Panc1 (cell line): ENCODE measurements around the gene BCO1.

Experiments
- POLR2AphosphoS5 ChIP-seq: IDR thresholded peaks from 2 replicates; pipeline ENCODE4 v1.6.1; 2012; ENCODE audit warnings: mild to moderate bottlenecking, low read depth, low read length, moderate library complexity
- TF ChIP-seq, protein P1 (sequence below): fragments of 450-650 bp; IDR thresholded peaks from 2 replicates; pipeline ENCODE4 v1.5.1; 2017; ENCODE audit warnings: mild to moderate bottlenecking
- TF ChIP-seq, protein P2 (sequence below), 2 experiments: IDR thresholded peaks; 2 replicates each; pipeline ENCODE4 v1.6.1; 2011 to 2012; ENCODE audit warnings: low read depth in 2 of 2, control low read depth in 1 of 2, low read length in 1 of 2, mild to moderate bottlenecking in 1 of 2, moderate library complexity in 1 of 2; ENCODE audit not compliant: insufficient read depth in 1 of 2

GRCh38 chr16:81237942-81238295 lies 570 bp upstream of the BCO1 start:
- TF ChIP-seq, protein P1, sequence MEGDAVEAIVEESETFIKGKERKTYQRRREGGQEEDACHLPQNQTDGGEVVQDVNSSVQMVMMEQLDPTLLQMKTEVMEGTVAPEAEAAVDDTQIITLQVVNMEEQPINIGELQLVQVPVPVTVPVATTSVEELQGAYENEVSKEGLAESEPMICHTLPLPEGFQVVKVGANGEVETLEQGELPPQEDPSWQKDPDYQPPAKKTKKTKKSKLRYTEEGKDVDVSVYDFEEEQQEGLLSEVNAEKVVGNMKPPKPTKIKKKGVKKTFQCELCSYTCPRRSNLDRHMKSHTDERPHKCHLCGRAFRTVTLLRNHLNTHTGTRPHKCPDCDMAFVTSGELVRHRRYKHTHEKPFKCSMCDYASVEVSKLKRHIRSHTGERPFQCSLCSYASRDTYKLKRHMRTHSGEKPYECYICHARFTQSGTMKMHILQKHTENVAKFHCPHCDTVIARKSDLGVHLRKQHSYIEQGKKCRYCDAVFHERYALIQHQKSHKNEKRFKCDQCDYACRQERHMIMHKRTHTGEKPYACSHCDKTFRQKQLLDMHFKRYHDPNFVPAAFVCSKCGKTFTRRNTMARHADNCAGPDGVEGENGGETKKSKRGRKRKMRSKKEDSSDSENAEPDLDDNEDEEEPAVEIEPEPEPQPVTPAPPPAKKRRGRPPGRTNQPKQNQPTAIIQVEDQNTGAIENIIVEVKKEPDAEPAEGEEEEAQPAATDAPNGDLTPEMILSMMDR = no peak
- TF ChIP-seq, protein P2, sequence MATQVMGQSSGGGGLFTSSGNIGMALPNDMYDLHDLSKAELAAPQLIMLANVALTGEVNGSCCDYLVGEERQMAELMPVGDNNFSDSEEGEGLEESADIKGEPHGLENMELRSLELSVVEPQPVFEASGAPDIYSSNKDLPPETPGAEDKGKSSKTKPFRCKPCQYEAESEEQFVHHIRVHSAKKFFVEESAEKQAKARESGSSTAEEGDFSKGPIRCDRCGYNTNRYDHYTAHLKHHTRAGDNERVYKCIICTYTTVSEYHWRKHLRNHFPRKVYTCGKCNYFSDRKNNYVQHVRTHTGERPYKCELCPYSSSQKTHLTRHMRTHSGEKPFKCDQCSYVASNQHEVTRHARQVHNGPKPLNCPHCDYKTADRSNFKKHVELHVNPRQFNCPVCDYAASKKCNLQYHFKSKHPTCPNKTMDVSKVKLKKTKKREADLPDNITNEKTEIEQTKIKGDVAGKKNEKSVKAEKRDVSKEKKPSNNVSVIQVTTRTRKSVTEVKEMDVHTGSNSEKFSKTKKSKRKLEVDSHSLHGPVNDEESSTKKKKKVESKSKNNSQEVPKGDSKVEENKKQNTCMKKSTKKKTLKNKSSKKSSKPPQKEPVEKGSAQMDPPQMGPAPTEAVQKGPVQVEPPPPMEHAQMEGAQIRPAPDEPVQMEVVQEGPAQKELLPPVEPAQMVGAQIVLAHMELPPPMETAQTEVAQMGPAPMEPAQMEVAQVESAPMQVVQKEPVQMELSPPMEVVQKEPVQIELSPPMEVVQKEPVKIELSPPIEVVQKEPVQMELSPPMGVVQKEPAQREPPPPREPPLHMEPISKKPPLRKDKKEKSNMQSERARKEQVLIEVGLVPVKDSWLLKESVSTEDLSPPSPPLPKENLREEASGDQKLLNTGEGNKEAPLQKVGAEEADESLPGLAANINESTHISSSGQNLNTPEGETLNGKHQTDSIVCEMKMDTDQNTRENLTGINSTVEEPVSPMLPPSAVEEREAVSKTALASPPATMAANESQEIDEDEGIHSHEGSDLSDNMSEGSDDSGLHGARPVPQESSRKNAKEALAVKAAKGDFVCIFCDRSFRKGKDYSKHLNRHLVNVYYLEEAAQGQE (IDR thresholded peaks at IDR 0.05; ENCODE audit: insufficient read depth in 1 of 2, low read depth in 2 of 2, low read length in 1 of 2) = no peak
- no peak for TF ChIP-seq POLR2AphosphoS5
